Coronary artery (tissue), 2 donors: ENCODE data around the gene GMEB1.
"Not testable (repeated sequence)": the region's sequence is repeated elsewhere in the genome, so short reads cannot be mapped to it uniquely, and the experiment has no call there.

Source experiments
- DNase-seq: peaks from one replicate; pipeline ENCODE4 v3.0.0-alpha.2; 2017; ENCODE audit warnings: low spot score
- H3K27ac ChIP-seq, 2 donors: fragments of 200-600 bp; sonication (generic); one replicate each; pipeline ENCODE4 v1.5.1; 2016 to 2019
- H3K4me3 ChIP-seq: fragments of 200-600 bp; sonication (generic); 2 replicates; pipeline ENCODE4 v1.5.1; 2016; ENCODE audit warnings: mild to moderate bottlenecking, moderate library complexity
- TF ChIP-seq, protein P1 (sequence below): fragments of 200-600 bp; sonication (generic); IDR thresholded peaks from one replicate; pipeline ENCODE4 v1.5.1; 2019; ENCODE audit warnings: antibody characterized with exemption

GMEB1 gene

DNA sequence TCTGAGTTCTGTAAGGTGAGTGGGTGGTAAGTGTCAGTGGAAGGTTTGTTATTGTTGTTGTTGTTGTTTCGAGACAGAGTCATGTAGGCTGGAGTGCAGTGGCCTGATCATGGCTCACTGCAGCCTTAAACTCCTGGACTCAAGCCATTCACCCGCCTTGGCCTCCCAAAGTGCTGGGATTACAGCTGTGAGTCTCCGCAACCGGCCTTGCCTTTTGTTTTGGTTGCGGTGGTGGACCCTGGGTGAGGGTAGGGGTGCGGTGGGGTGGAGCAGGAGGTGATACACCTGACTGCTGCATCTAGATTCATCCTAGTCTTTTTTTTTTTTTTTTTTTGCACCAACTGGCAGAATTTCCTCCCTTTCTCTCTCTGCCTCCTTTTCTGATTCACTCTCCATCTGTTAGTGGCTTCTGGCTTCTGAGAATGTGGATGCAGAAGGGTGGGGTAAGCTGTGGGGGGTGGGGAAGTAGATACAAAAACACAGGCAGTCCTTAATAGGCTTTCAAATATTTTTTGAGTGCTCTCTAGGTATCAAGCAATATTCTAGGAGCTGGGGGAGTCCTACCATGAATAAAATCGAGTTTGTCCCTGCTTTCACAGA is 4.6 kb upstream of the GMEB1 start:
- TF ChIP-seq, protein P1, sequence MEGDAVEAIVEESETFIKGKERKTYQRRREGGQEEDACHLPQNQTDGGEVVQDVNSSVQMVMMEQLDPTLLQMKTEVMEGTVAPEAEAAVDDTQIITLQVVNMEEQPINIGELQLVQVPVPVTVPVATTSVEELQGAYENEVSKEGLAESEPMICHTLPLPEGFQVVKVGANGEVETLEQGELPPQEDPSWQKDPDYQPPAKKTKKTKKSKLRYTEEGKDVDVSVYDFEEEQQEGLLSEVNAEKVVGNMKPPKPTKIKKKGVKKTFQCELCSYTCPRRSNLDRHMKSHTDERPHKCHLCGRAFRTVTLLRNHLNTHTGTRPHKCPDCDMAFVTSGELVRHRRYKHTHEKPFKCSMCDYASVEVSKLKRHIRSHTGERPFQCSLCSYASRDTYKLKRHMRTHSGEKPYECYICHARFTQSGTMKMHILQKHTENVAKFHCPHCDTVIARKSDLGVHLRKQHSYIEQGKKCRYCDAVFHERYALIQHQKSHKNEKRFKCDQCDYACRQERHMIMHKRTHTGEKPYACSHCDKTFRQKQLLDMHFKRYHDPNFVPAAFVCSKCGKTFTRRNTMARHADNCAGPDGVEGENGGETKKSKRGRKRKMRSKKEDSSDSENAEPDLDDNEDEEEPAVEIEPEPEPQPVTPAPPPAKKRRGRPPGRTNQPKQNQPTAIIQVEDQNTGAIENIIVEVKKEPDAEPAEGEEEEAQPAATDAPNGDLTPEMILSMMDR = no peak
- DNase-seq = no peak
- Histone ChIP-seq H3K27ac (no peak overlapping the region), H3K4me3 (no peak overlapping the region)

- no peak overlapping the region for H3K4me3 ChIP-seq
- TF ChIP-seq, protein P1 = no peak
- no peak for DNase-seq
- no peak overlapping the region for H3K27ac ChIP-seq
Measured at GRCh38 chr1:28666806-28667205, 1.8 kb upstream of the GMEB1 start.

GRCh38 chr1:28668956-28669723 is 556 bp downstream of the GMEB1 start:
- peak; percentile 81 for DNase-seq
- Histone ChIP-seq H3K4me3 (peak overlapping the region; percentile 70), H3K27ac (peak overlapping the region; percentile 88 to 99)
- TF ChIP-seq, protein P1 = no peak

GRCh38 chr1:28671254-28671780 is 2.7 kb downstream of the GMEB1 start:
- TF ChIP-seq, protein P1 = no peak
- no peak overlapping the region for H3K4me3 ChIP-seq
- no peak overlapping the region for H3K27ac ChIP-seq
- no peak for DNase-seq

DNA sequence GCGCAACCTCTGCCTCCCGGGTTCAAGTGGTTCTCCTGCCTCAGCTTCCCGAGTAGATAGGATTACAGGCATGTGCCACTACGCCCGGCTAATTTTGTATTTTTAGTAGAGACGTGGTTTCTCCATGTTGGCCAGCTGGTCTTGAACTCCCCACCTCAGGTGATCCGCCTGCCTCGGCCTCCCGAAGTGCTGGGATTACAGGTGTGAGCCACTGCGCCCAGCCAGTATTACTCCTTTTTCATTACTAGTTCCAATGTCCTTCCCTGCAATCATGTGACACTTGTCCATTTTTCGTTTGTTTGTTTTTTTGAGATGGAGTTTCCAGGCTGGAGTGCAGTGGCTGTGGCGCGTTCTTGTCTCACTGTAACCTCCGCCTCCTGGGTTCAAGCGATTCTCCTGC is 4.4 kb downstream of the GMEB1 start:
- DNase-seq, H3K4me3 ChIP-seq: not testable (repeated sequence)

DNA sequence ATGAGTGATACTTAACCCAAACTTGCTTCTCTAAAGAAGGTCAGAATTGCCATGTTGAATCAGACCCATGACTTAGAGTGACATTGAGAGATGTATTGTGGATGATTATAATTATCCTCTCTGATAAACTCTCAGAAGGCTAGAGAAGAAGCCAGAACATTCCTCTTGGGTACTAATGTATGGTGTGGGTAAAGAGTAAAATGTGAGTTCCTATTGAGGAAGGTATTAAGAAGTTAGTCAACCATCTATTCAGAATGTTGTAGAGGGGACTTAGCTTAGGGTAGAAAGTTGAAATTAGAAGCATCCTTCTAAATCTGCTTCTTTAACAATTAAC is 7.3 kb downstream of the GMEB1 start:
- no peak overlapping the region for H3K4me3 ChIP-seq
- no peak overlapping the region for H3K27ac ChIP-seq
- no peak for DNase-seq
- TF ChIP-seq, protein P1 = no peak

More for the DNA sequence above, 4.4 kb downstream of the GMEB1 start:
- H3K27ac ChIP-seq = not testable (repeated sequence)

DNA sequence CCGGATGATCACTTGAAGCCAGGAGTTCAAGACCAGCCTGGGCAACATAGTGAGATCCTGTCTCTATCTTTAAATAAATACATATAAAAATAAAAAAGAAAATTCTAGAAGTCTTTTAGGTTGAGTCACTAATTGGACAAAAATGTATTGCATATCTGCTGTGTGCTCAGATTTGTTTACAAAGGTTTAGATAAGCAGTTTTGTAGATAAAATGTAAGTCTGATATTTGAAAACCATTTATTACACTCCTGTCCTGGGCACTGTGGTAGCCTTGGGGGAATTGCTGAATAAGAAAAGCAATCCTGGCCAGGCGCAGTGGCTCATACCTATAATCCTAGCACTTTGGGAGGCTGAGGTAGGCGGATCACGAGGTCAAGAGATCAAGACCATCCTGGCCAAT is 11.6 kb downstream of the GMEB1 start:
- TF ChIP-seq, protein P1 = no peak
- DNase-seq = no peak
- no peak overlapping the region for H3K27ac ChIP-seq
- no peak overlapping the region for H3K4me3 ChIP-seq
